Natural killer cell (primary cell): ENCODE results near the gene TEX2. TPM values are rescaled to one million over a fixed set of nuclear protein-coding genes. Genes with fewer than 3 reads are reported as not detected.
"Not testable (repeated sequence)": the region's sequence is repeated elsewhere in the genome, so short reads cannot be mapped to it uniquely, and the experiment has no call there.

Experiments
- ATAC-seq, 3 donors: fragments of 150-1000 bp in 2 of 3; fragments of 200-7000 bp in 1 of 3; cut with Tn5 transposase; 1 replicate in 1 of 3; 2 replicates in 2 of 3; pipeline ENCODE4 v1.10.0; 2021; ENCODE audit warnings: mild to moderate bottlenecking in 2 of 3, moderate library complexity in 2 of 3
- DNase-seq, 2 donors: peaks; one replicate each; pipeline versions ENCODE4 v3.0.0 to v3.0.0-alpha.2; 2013 to 2021; ENCODE audit warnings: mixed read lengths in 1 of 2
- H3K27ac ChIP-seq: one replicate; pipeline ENCODE4 v1.5.1; 2013; ENCODE audit warnings: mild to moderate bottlenecking, low read length
- H3K27me3 ChIP-seq: one replicate; pipeline ENCODE4 v1.6.1; 2013; ENCODE audit warnings: low read length; ENCODE audit not compliant: control insufficient read depth, insufficient read depth
- H3K36me3 ChIP-seq: one replicate; pipeline ENCODE4 v1.6.1; 2013; ENCODE audit warnings: low read length; ENCODE audit not compliant: control insufficient read depth, insufficient read depth
- H3K4me1 ChIP-seq: one replicate; pipeline ENCODE4 v1.6.1; 2013; ENCODE audit warnings: low read length; ENCODE audit not compliant: control insufficient read depth, insufficient read depth
- H3K4me3 ChIP-seq: one replicate; pipeline ENCODE4 v1.5.1; 2013; ENCODE audit warnings: low read length
- H3K9me3 ChIP-seq: one replicate; pipeline ENCODE4 v1.6.1; 2013; ENCODE audit warnings: low read length; ENCODE audit not compliant: control insufficient read depth, insufficient read depth
- H3K27ac Mint-ChIP-seq, 2 donors: one replicate each; pipeline ENCODE4 v1.8.0; 2022; ENCODE audit warnings: mild to moderate bottlenecking in 2 of 2, mixed read lengths in 2 of 2, moderate library complexity in 1 of 2
- H3K27me3 Mint-ChIP-seq, 2 donors: one replicate each; pipeline ENCODE4 v1.8.0; 2022; ENCODE audit warnings: low read depth in 2 of 2, mixed read lengths in 2 of 2
- H3K36me3 Mint-ChIP-seq: one replicate; pipeline ENCODE4 v1.8.0; 2022; ENCODE audit warnings: mixed read lengths
- H3K4me1 Mint-ChIP-seq, 2 donors: one replicate each; pipeline ENCODE4 v1.8.0; 2022; ENCODE audit warnings: mixed read lengths in 2 of 2
- H3K4me3 Mint-ChIP-seq: one replicate; pipeline ENCODE4 v1.8.0; 2022; ENCODE audit warnings: mild to moderate bottlenecking, moderate library complexity, mixed read lengths
- H3K9me3 Mint-ChIP-seq, 2 donors: one replicate each; pipeline ENCODE4 v1.8.0; 2022; ENCODE audit warnings: mixed read lengths in 2 of 2
- CTCF ChIP-seq: fragments of 200-600 bp; IDR thresholded peaks from one replicate; pipeline ENCODE4 v1.8.0; 2022; ENCODE audit warnings: antibody characterized with exemption
- WGBS: methylation state at CpG from one replicate; pipeline ENCODE4 v1.1.7; 2013; ENCODE audit warnings: missing lambda C conversion rate; ENCODE audit not compliant: insufficient coverage; 5-methylcytosine and 5-hydroxymethylcytosine counted together
- intact Hi-C: fragments of 100-400 bp; cut with micrococcal nuclease; formaldehyde crosslinking; loops from one replicate; pipeline ENCODE4 v1.14.2; 2022
- total RNA-seq, 4 donors: library from RNA; stranded (reverse); fragments of 120-200 nt in 1 of 4; gene quantifications; one replicate each; pipeline versions ENCODE4 v1.2.3 to v1.2.4, GENCODE V29; 2013 to 2022

TEX2 gene
- total RNA-seq, 3 donors from 2014 or later (not counting 1 experiment from before 2014, with no cell fraction given) = 8.3 to 16.3 (median 11.3) TPM

- no peak for DNase-seq
- H3K4me3 ChIP-seq = no peak overlapping the region
- H3K27me3 ChIP-seq = no peaks in the 10 kb centered on the region
- no peak overlapping the region for H3K27ac Mint-ChIP-seq
- no peaks in the 10 kb centered on the region for H3K4me1 ChIP-seq
- H3K36me3 ChIP-seq = peaks cover 2% of the 10 kb centered on the region
- 94% methylated on average over 3 of the region's 4 CpGs for WGBS
- no peaks in the 10 kb centered on the region for H3K9me3 Mint-ChIP-seq
- no peak overlapping the region for H3K4me3 Mint-ChIP-seq
- no peaks in the 10 kb centered on the region for H3K4me1 Mint-ChIP-seq
- no peak for TF ChIP-seq CTCF
- H3K27ac ChIP-seq = no peak overlapping the region
- no peak for ATAC-seq
- no peaks in the 10 kb centered on the region for H3K9me3 ChIP-seq
- intact Hi-C loops = no loop called here
- no peaks in the 10 kb centered on the region for H3K27me3 Mint-ChIP-seq
- no peaks in the 10 kb centered on the region for H3K36me3 Mint-ChIP-seq
These were observed 92.8 kb downstream of the TEX2 start for GRCh38 chr17:64170286-64170685.

- H3K4me1 ChIP-seq, H3K36me3 Mint-ChIP-seq, ATAC-seq, H3K27ac Mint-ChIP-seq, H3K4me1 Mint-ChIP-seq, H3K36me3 ChIP-seq, H3K4me3 ChIP-seq, DNase-seq, H3K27ac ChIP-seq, H3K4me3 Mint-ChIP-seq, H3K9me3 Mint-ChIP-seq, intact Hi-C loops, H3K9me3 ChIP-seq, H3K27me3 Mint-ChIP-seq, H3K27me3 ChIP-seq: not testable (repeated sequence)
- WGBS = 82% methylated on average over 3 of the region's 3 CpGs
These were observed 95.4 kb downstream of the TEX2 start for GRCh38 chr17:64167666-64168065.

- no peak overlapping the region for H3K4me3 Mint-ChIP-seq
- TF ChIP-seq CTCF = no peak
- no peaks in the 10 kb centered on the region for H3K4me1 Mint-ChIP-seq
- intact Hi-C loops = no loop called here
- WGBS = 95% methylated on average over 3 of the region's 3 CpGs
- Histone ChIP-seq H3K27me3 (no peaks in the 10 kb centered on the region), H3K4me3 (no peak overlapping the region), H3K4me1 (no peaks in the 10 kb centered on the region), H3K27ac (no peak overlapping the region), H3K36me3 (no peaks in the 10 kb centered on the region), H3K9me3 (no peaks in the 10 kb centered on the region)
- H3K9me3 Mint-ChIP-seq = no peaks in the 10 kb centered on the region
- no peaks in the 10 kb centered on the region for H3K36me3 Mint-ChIP-seq
- DNase-seq = no peak
- ATAC-seq = no peak
- H3K27me3 Mint-ChIP-seq = no peaks in the 10 kb centered on the region
- H3K27ac Mint-ChIP-seq = no peak overlapping the region
These were observed 96.2 kb downstream of the TEX2 start for GRCh38 chr17:64166876-64167275.

GRCh38 chr17:64165347-64165746, 97.7 kb downstream of the TEX2 start:
- WGBS = 88% methylated on average over 4 of the region's 4 CpGs
- H3K27ac Mint-ChIP-seq = no peak overlapping the region
- no peak for ATAC-seq
- no peaks in the 10 kb centered on the region for H3K27me3 ChIP-seq
- H3K36me3 Mint-ChIP-seq = no peaks in the 10 kb centered on the region
- H3K27me3 Mint-ChIP-seq = no peaks in the 10 kb centered on the region
- no peaks in the 10 kb centered on the region for H3K4me1 Mint-ChIP-seq
- TF ChIP-seq CTCF = no peak
- no peaks in the 10 kb centered on the region for H3K36me3 ChIP-seq
- no peaks in the 10 kb centered on the region for H3K9me3 ChIP-seq
- no peak for DNase-seq
- no peak overlapping the region for H3K4me3 Mint-ChIP-seq
- H3K4me1 ChIP-seq = no peaks in the 10 kb centered on the region
- H3K27ac ChIP-seq = no peak overlapping the region
- intact Hi-C loops = no loop called here
- H3K4me3 ChIP-seq = no peak overlapping the region
- no peaks in the 10 kb centered on the region for H3K9me3 Mint-ChIP-seq
